Activated B cell treated with CpG ODN at 0.5 μM for 24 hours (primary cell): ENCODE data around the gene CRAT. TPM values are rescaled to one million over a fixed set of nuclear protein-coding genes. Genes with fewer than 3 reads are reported as not detected.
"Not testable (repeated sequence)": the region's sequence is repeated elsewhere in the genome, so short reads cannot be mapped to it uniquely, and the experiment has no call there.

Experiments
- ATAC-seq: fragments of 200-7000 bp; cut with Tn5 transposase; one replicate; pipeline ENCODE4 v1.10.0; 2021; ENCODE audit warnings: low read depth, mild to moderate bottlenecking, moderate library complexity
- CTCF ChIA-PET: fragments of 350-600 bp; sonication (Branson Sonifier 250); formaldehyde crosslinking; loops from one replicate; lab custom pipeline; 2021; ENCODE audit warnings: antibody characterized with exemption; lab: Charles Lee
- POLR2A ChIA-PET: fragments of 350-600 bp; sonication (Branson Sonifier 250); formaldehyde crosslinking; loops from one replicate; lab custom pipeline; 2021; ENCODE audit warnings: antibody characterized with exemption; lab: Charles Lee
- DNase-seq: peaks from one replicate; pipeline ENCODE4 v3.0.0; 2022
- H3K27ac Mint-ChIP-seq: one replicate; pipeline ENCODE4 v1.8.0; 2020; ENCODE audit warnings: mixed read lengths
- H3K27me3 Mint-ChIP-seq: one replicate; pipeline ENCODE4 v1.8.0; 2021; ENCODE audit warnings: mixed read lengths
- H3K36me3 Mint-ChIP-seq: one replicate; pipeline ENCODE4 v1.8.0; 2021; ENCODE audit warnings: low read depth, mixed read lengths
- H3K4me1 Mint-ChIP-seq: one replicate; pipeline ENCODE4 v1.8.0; 2021; ENCODE audit warnings: mixed read lengths
- H3K4me3 Mint-ChIP-seq: one replicate; pipeline ENCODE4 v1.8.0; 2020; ENCODE audit warnings: mild to moderate bottlenecking, mixed read lengths
- H3K9me3 Mint-ChIP-seq: one replicate; pipeline ENCODE4 v1.8.0; 2020; ENCODE audit warnings: mixed read lengths
- intact Hi-C: fragments of 100-400 bp; cut with micrococcal nuclease; formaldehyde crosslinking; loops from one replicate; pipeline ENCODE4 v1.15.1; 2024
- total RNA-seq: library from RNA; stranded (reverse); gene quantifications from 2 replicates; pipeline ENCODE4 v1.2.3, GENCODE V29; 2022
- TF ChIP-seq, protein P1 (sequence below): fragments of 200-600 bp; IDR thresholded peaks from one replicate; pipeline ENCODE4 v1.8.0; 2022; ENCODE audit warnings: antibody characterized with exemption, mild to moderate bottlenecking

CRAT gene
- total RNA-seq, 1 donor from 2014 or later = 8.2 TPM

DNA sequence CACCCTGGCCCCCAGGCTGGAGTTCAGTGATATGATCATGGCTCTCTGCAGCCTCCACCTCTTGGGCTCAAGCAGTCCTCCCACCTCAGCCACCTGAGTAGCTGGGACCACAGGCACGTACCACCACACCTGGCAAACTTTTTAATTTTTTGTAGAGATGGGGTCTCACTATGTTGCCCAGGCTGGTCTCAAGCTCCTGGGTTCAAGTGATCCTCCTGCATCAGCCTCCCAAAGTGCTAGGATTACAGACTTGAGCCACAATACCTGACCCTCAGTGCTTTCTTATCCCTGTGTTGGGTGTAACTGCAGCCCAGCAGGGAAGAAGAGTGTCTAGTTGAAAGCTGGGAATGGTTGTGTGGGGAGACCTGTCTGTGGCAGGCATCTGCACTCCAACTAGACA, 11.5 kb upstream of the CRAT start:
- Mint-ChIP-seq H3K36me3 (peaks cover 60% of the 10 kb centered on the region), H3K4me3 (no peak overlapping the region), H3K4me1 (peaks cover 12% of the 10 kb centered on the region), H3K27me3 (no peaks in the 10 kb centered on the region), H3K27ac (no peak overlapping the region), H3K9me3 (no peaks in the 10 kb centered on the region)
- DNase-seq (no peak), ATAC-seq (no peak)
- ChIA-PET CTCF (interaction anchor here (1.3 to 1.7 kb wide), 3 partner anchors 9 to 21 kb away, joined by 3 to 9 read pairs (median 4); no protein-coding TSS in a partner anchor), POLR2A (no interaction called here)
- intact Hi-C loops = no loop called here
- TF ChIP-seq, protein P1, sequence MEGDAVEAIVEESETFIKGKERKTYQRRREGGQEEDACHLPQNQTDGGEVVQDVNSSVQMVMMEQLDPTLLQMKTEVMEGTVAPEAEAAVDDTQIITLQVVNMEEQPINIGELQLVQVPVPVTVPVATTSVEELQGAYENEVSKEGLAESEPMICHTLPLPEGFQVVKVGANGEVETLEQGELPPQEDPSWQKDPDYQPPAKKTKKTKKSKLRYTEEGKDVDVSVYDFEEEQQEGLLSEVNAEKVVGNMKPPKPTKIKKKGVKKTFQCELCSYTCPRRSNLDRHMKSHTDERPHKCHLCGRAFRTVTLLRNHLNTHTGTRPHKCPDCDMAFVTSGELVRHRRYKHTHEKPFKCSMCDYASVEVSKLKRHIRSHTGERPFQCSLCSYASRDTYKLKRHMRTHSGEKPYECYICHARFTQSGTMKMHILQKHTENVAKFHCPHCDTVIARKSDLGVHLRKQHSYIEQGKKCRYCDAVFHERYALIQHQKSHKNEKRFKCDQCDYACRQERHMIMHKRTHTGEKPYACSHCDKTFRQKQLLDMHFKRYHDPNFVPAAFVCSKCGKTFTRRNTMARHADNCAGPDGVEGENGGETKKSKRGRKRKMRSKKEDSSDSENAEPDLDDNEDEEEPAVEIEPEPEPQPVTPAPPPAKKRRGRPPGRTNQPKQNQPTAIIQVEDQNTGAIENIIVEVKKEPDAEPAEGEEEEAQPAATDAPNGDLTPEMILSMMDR = no peak

DNA sequence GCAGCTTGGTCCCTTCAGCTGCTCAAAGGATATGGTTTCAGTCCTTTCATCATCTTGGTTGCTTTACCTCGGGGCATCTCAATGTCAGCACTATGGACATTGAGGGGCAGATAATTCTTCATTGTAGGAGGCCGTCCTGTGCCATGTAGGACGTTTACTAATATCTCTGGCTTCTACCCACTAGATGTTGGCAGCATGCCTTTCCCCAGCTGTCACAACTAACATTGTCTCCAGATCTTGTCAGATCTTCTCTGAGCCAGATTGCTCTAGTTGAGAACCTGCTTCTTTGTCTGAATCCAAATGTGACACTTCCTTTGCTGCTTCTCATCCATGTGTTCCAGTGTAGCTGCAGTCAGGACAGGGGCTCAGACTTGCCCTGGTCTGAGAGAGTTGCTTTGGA, 10.9 kb upstream of the CRAT start:
- H3K4me3 Mint-ChIP-seq = no peak overlapping the region
- POLR2A ChIA-PET = interaction anchor here (1.0 kb wide), 1 partner anchor 57 kb away, joined by 3 read pairs; the partner anchor contains the start of gene IER5L
- H3K4me1 Mint-ChIP-seq = peaks cover 8% of the 10 kb centered on the region
- no peak overlapping the region for H3K27ac Mint-ChIP-seq
- H3K27me3 Mint-ChIP-seq = no peaks in the 10 kb centered on the region
- TF ChIP-seq, protein P1 = no peak
- H3K9me3 Mint-ChIP-seq = no peaks in the 10 kb centered on the region
- CTCF ChIA-PET = interaction anchor here (1.7 kb wide), 1 partner anchor 10 kb away, joined by 9 read pairs; no protein-coding TSS in a partner anchor
- DNase-seq (no peak), ATAC-seq (no peak)
- peaks cover 56% of the 10 kb centered on the region for H3K36me3 Mint-ChIP-seq
- intact Hi-C loops = no loop called here

DNA sequence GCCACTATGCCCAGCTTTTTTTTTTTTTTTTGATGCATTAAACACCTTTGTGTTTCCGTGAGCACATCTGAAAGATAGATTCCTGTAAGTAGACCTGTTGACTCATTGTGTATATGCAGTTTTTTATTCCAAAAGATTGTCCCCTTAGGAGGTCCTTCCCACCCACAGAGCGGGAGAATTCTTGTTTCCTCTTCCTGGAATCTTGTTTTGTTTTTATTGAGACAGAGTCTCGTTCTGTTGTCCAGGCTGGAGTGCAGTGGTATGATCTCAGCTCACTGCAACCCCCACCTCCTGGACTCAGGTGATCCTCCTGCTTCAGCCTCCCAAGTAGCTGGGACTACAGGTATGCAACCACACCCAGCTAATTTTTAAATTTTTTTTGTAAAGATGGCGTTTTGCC, 8.2 kb upstream of the CRAT start:
- Mint-ChIP-seq H3K27me3 (no peaks in the 10 kb centered on the region), H3K9me3 (no peaks in the 10 kb centered on the region), H3K36me3 (peaks cover 39% of the 10 kb centered on the region), H3K4me1 (peaks cover 14% of the 10 kb centered on the region), H3K27ac (no peak overlapping the region), H3K4me3 (no peak overlapping the region)
- ChIA-PET CTCF (no interaction called here), POLR2A (interaction anchor here (0.6 to 0.7 kb wide), 2 partner anchors 12 to 637 kb away, joined by 3 to 7 read pairs; no protein-coding TSS in a partner anchor)
- intact Hi-C loops = no loop called here
- TF ChIP-seq, protein P1 = no peak
- no peak for ATAC-seq
- DNase-seq = no peak

DNA sequence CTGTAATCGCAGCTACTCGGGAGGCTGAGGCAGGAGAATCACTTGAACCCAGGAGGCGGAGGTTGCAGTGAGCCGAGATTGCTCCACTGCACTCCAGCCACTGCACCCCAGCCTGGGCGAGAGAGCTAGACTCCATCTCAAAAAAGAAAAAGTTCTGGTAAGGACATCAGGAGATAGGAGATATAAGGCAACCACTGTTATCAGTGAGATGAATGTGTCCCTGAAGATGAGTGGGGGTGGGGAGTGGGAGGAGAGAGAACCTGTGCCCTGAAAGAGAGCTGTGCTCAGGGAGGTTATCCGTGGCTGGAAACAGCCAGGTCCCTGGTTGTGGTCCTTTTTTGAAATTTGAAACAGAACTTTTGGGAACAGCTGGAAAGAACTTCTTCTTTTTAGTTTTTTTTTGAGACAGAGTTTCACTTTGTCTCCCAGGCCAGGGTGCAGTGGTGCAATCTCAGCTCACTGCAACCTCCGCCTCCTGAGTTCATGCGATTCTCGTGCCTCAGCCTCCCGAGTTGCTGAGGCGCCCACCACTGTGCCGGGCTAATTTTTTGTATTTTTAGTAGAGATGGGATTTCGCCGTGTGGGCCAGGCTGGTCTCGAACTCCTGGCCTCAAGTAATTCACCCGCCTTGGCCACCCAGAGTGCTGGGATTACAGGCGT, 3.2 kb upstream of the CRAT start:
- POLR2A ChIA-PET = interaction anchor here (0.6 to 1.2 kb wide), 4 partner anchors 26 to 299 kb away, joined by 3 to 7 read pairs (median 4); no protein-coding TSS in a partner anchor
- intact Hi-C loops = loop anchor here (5.0 kb wide), 1 partner anchor 46 kb away; no protein-coding TSS in a partner anchor
- no peak overlapping the region for H3K4me3 Mint-ChIP-seq
- no peaks in the 10 kb centered on the region for H3K27me3 Mint-ChIP-seq
- no peak overlapping the region for H3K27ac Mint-ChIP-seq
- H3K9me3 Mint-ChIP-seq = no peaks in the 10 kb centered on the region
- ATAC-seq (no peak), DNase-seq (no peak)
- peaks cover 4% of the 10 kb centered on the region for H3K36me3 Mint-ChIP-seq
- TF ChIP-seq, protein P1 = no peak
- CTCF ChIA-PET = interaction anchor here (1.2 to 1.4 kb wide), 3 partner anchors 18 to 511 kb away, joined by 3 to 4 read pairs (median 3); no protein-coding TSS in a partner anchor
- H3K4me1 Mint-ChIP-seq = peaks cover 39% of the 10 kb centered on the region

DNA sequence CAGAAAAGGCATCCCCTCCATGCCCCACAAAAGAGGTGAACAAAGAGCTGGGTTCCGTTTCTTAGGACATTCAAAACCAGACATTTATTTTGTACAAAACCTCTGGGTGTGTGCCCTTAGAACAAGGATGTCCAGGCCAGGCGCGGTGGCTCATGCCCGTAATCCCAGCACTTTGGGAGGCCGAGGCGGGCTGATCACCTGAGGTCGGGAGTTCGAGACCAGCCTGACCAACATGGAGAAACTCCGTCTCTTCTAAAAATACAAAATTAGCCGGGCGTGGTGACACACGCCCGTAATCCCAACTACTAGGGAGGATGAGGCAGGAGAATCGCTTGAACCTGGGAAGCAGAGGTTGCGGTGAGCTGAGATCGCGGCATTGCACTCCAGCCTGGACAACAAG, 1.9 kb upstream of the CRAT start:
- not testable (repeated sequence) for DNase-seq, H3K36me3 Mint-ChIP-seq, ATAC-seq, H3K9me3 Mint-ChIP-seq, H3K27me3 Mint-ChIP-seq, H3K27ac Mint-ChIP-seq
- intact Hi-C loops = loop anchor here (5.0 kb wide), 1 partner anchor 45 kb away; no protein-coding TSS in a partner anchor
- peaks cover 39% of the 10 kb centered on the region for H3K4me1 Mint-ChIP-seq
- ChIA-PET CTCF (interaction anchor here (1.2 kb wide), 1 partner anchor 19 kb away, joined by 3 read pairs; no protein-coding TSS in a partner anchor), POLR2A (interaction anchor here (0.6 to 1.6 kb wide), 3 partner anchors 30 to 449 kb away, joined by 4 to 7 read pairs (median 5); no protein-coding TSS in a partner anchor)
- peak overlapping the region; percentile 95 for H3K4me3 Mint-ChIP-seq
